ENCODE results near the gene ZNF622.

DNA sequence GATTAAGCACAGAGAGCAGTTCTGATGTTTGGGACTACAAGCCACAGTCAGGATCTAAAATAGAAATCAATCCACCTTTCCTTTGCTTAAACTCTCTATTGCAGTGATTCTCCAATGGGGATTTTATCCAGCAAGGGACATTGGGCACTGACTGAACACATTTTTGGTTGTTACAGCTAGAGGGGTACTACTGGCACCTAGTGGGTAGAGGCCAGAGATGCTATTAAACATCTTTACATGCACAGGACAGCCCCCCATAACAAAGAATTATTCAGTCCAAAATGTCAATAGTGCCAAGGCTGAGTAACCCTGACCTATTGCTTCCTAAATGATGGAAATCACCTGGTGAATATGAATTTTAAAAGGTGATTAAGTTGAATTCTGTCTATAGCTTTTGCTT, 12.0 kb downstream of the ZNF622 start:
- TF ChIP-seq, protein P1, sequence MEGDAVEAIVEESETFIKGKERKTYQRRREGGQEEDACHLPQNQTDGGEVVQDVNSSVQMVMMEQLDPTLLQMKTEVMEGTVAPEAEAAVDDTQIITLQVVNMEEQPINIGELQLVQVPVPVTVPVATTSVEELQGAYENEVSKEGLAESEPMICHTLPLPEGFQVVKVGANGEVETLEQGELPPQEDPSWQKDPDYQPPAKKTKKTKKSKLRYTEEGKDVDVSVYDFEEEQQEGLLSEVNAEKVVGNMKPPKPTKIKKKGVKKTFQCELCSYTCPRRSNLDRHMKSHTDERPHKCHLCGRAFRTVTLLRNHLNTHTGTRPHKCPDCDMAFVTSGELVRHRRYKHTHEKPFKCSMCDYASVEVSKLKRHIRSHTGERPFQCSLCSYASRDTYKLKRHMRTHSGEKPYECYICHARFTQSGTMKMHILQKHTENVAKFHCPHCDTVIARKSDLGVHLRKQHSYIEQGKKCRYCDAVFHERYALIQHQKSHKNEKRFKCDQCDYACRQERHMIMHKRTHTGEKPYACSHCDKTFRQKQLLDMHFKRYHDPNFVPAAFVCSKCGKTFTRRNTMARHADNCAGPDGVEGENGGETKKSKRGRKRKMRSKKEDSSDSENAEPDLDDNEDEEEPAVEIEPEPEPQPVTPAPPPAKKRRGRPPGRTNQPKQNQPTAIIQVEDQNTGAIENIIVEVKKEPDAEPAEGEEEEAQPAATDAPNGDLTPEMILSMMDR (IDR thresholded peaks at IDR 0.05) = no peak
- TF ChIP-seq POLR2A (IDR thresholded peaks at IDR 0.05) = no peak
